HG03066 (cell line): ENCODE measurements around the gene FLNC.

Experiments used
- ATAC-seq: cut with Tn5 transposase; IDR thresholded peaks from one replicate; pipeline ENCODE4 v1.9.1; 2021; ENCODE audit warnings: low read depth; ENCODE audit not compliant: unreplicated experiment

Gene FLNC

GRCh38 chr7:128859232-128860157 lies 29.3 kb downstream of the FLNC start:
- no peak for ATAC-seq

DNA sequence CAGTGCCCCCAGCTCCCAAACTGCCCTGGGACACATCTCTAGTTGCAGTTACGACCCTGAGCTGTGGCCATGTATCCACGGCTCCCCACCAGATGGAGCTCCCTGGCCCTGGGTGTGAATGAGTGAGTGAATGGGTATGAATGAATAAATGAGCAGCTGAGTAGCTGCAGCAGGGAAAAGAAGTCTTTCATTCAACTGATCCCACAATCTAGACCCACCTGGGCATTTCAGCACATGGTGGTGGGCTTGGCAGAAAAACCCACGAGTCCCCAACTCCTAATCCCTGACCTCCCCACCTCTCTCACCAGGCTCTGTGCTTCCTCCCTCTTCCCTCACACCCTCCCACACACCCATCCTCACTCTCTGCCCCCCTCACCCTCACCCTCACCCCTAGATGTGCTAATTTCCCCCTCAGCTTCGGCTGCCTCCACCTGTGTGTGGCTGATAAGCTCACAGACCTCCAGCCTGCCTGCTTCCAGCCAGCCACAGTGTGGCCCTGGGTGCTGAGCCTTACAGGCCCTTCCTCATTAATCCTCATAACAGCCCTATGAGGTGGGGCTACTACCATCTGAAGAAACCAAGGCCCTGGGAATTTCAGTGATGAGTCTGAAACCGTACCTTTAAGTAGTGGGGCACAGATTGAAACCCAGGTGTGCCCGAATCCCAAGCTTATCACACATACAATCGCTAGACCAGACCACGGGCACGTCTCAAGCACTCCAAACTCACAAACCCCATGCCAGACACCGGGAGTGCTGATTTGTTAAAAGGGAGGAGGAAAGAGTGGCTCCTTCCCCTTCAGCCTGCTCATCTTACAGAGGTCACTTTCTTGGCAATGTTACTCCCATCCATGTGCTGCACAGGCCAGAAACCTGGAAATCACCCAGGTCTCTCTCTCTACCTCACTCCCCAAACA lies 30.2 kb downstream of the FLNC start:
- ATAC-seq = no peak

DNA sequence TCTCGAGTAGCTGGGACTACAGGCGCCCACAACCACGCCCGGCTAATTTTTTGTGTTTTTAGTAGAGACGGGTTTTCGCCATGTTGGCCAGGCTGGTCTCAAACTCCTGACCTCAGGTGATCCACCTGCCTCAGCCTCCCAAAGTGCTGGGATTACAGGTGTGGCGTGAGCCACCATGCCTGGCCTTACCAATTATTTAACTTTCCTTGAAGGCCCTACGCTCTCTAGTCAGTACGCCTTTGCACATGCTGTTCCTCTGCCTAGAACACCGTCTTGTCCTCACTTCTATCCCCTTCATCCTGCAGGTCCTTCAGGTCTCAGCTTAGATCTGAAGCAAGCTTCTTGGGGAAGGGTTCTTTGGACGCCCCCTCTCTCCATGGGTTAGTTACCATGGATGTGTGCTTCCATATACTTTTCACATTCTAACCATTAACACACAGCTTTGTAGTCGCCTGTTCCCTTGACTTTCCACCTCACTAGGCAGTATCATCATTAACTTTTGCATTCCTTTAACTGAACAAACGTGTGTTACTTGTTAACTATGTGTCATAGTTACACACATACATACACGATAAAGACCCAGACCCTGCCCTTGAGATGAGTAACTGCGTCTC lies 31.9 kb downstream of the FLNC start:
- ATAC-seq = no peak

GRCh38 chr7:128862571-128863432 lies 32.6 kb downstream of the FLNC start, which contains the start of gene ATP6V1F:
ATP6V1F (plus strand) TSS chr7:128862856; CDS start chr7:128862905, 49 bp downstream.
- peak; percentile 92 for ATAC-seq

- ATAC-seq = no peak
Measured at GRCh38 chr7:128863433-128863989, 33.3 kb downstream of the FLNC start.

DNA sequence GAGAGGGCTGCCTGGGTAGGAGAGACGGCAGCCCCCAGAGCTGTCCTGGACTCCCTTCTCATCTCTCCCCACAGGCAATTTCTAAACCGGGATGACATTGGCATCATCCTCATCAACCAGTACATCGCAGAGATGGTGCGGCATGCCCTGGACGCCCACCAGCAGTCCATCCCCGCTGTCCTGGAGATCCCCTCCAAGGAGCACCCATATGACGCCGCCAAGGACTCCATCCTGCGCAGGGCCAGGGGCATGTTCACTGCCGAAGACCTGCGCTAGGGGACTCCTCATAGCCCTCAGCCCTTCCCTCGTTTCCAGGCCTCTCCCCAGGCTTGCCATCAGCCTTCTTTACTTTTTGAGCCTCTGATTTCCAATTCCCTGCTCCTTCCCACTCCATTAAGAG lies 35.1 kb downstream of the FLNC start:
- ATAC-seq = no peak

GRCh38 chr7:128865996-128866877 lies 36.0 kb downstream of the FLNC start:
- ATAC-seq = no peak

GRCh38 chr7:128867241-128867640 lies 37.0 kb downstream of the FLNC start:
- no peak for ATAC-seq

DNA sequence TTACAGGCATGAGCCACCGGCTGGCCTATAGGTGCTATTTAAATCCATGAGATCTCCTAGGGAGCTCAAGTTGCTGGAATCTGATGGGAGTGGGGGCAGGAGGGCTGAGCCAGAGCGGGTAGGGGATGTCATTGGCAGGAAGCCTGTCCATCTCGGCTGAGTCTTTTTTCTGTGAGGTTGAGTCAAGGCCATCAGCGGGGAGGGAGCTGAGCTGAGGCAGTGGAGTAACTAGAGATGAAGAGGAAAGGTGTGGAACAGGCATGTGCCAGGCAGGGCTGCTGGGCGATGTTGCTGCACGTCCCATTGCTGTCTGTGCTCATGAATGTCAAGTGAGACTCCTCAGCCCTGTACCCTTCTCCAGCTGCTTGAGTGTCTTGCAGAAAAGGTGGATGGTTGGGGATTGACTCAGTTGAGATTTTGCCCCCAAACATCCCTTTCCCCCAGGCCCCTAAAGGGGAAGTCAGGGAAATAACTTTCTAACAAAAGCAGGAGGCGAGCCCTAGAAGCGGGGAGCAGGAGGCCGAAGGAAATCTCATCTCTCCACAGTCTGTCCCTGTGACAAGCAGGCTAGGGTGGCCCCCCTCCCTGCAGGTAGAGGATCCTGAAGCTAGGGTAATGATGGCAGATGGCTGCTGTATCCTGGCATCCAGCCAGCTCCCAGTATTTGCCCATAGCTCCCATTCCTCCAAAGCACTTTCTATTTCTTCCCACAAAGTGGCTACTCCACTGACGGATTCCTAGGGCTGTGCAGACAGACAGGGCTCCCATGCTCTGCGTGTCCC lies 37.8 kb downstream of the FLNC start:
- ATAC-seq = no peak

GRCh38 chr7:128868624-128869137 lies 38.5 kb downstream of the FLNC start:
- ATAC-seq = no peak

- peak; percentile 64 for ATAC-seq
Measured at GRCh38 chr7:128869138-128869943, 39.1 kb downstream of the FLNC start.

- peak; percentile 12 for ATAC-seq
Measured at GRCh38 chr7:128869944-128870285, 39.7 kb downstream of the FLNC start.

GRCh38 chr7:128871050-128871449 lies 40.8 kb downstream of the FLNC start:
- no peak for ATAC-seq

- ATAC-seq = no peak
Measured at GRCh38 chr7:128872394-128872824, 42.2 kb downstream of the FLNC start.

- no peak for ATAC-seq
Measured at GRCh38 chr7:128873234-128873633, 43.0 kb downstream of the FLNC start.

- no peak for ATAC-seq
Measured at GRCh38 chr7:128874140-128875031, 44.2 kb downstream of the FLNC start.
